CD4-positive, alpha-beta T cell treated with Interleukin-4 for 1 hour (primary cell): Measurements from ENCODE around the gene TPSD1.
"Not testable (repeated sequence)": the region's sequence is repeated elsewhere in the genome, so short reads cannot be mapped to it uniquely, and the experiment has no call there.

ENCODE experiments used
- DNase-seq, 2 donors: peaks; one replicate each; pipeline ENCODE4 v3.0.0-alpha.2; 2020 to 2022

Gene TPSD1

DNA sequence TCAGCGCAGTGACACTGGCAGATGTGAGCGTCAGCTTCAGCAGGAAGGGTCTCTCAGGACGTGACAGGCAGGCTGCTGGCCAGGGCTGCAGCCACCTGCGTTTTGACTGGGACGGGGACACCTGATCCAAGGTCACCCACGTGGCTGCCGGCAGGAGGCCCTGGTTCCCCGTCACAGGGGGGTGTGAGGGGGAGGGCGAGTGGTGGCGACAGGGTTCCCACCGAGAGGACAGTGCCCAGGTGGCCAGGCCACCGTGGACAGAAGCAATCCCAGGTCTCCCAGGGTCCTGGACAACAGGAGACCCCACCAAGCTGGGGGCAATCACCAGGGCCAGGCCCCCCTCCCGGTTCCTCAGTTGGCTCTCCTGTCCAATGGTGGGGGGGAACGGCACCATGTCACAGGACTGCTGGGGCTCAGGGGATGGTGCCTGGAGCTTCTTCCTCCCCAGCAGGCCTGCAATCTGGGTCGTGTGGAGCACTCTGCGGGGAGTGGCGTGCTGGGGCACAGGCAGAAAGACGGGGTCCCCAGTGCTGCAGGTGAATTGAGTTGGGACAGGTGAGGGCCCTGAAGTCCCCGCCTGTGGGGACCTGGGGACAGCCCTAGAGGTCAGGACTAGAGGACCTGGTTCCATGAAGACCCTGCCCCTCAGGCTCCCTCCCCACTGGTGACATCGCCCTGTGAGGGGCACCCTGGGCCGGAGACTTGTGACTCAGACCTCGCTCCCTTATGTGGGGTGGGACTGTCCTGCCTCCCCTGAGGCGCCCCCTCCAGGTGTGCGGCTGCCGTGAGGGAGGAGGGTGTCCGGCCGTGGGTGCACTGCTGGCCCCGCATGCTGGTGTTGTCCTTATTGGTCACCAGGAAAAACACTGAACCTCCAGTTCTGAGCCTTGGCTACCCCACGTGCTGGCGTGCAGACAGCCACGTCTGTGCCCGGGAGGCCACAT, 11.7 kb upstream of the TPSD1 start:
- DNase-seq: not testable (repeated sequence)

GRCh38 chr16:1244881-1245280, 11.0 kb upstream of the TPSD1 start:
- DNase-seq: peak; percentile 2 to 43

DNA sequence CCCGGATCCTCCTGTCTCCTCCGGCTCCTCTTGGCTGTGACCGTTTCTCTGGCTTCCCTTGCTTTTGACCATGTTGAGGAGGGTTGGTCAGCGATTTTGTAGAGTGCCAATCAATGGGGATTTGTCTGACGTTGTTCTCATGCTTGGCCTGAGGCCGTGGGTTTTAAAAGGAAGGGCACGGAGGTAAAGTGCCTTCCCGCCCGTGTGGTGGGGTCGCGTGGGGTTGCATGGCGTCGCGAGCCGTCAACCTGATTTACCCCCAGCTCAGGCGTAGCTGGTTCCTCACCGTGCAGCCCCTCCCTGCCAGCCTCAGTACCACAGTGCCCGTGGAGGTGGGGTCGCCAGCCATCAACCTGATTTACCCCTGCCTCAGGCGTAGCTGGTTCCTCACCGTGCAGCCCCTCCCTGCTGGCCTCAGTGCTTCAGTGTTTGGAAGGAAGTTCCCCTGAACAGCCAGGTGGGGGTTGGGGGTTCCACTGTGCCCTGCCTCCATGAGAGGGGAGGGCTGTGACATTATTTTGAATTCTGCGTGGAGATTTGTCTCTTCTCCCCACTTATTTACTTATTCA, 10.3 kb upstream of the TPSD1 start:
- DNase-seq: no peak

- DNase-seq: not testable (repeated sequence)
Measured at GRCh38 chr16:1247903-1248537, 7.8 kb upstream of the TPSD1 start.

DNA sequence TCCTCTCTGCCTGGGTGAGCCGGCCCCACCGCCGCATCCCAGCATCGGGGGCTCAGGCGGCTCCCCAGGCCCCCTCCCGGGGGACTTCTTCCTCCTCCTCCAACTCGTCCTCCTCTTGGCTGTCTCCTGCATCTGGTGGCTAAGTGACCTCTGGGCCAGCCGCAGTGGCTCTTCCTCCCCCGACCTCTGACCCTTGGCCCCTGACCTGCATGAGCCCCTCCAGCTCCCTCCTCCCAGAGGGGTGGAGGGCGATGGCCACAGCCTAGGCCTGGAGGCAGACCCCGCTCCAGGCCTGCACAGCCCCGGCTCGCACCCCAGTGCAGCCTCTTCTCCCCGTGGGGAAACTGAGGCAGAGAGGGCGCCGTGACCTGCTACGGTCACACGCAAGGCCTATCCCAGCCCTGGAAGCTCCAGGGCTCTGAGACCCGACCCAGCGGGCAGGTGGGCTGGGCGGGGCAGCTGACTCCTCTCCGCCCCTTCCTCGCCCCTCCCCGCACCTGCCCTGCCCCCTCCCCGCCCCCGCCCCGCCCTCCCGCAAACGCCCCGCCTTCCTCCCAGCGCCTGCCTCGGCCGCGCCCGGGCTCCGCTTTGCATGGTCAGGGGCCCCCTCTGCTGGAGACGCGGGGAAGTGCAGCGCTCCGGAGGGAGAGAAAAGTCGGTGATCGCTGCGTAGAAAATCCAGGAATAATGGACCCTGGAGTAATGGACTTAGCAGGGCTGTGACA, 6.7 kb upstream of the TPSD1 start:
- not testable (repeated sequence) for DNase-seq

GRCh38 chr16:1253701-1254364, 2.0 kb upstream of the TPSD1 start:
- not testable (repeated sequence) for DNase-seq

DNA sequence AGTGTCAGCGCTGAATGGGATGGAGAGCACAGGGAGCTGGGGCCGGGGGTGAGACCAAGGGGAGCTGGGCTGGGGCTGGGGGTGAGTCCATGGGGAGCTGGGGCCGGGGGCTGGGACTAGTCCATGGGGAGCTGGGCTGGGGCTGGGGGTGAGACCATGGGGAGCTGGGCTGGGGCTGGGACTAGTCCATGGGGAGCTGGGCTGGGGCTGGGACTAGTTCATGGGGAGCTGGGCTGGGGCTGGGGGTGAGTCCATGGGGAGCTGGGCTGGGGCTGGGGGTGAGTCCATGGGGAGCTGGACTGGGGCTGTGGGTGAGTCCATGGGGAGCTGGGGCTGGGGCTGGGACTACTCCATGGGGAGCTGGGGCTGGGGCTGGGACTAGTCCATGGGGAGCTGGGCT, 1.0 kb upstream of the TPSD1 start:
- DNase-seq: not testable (repeated sequence)

DNA sequence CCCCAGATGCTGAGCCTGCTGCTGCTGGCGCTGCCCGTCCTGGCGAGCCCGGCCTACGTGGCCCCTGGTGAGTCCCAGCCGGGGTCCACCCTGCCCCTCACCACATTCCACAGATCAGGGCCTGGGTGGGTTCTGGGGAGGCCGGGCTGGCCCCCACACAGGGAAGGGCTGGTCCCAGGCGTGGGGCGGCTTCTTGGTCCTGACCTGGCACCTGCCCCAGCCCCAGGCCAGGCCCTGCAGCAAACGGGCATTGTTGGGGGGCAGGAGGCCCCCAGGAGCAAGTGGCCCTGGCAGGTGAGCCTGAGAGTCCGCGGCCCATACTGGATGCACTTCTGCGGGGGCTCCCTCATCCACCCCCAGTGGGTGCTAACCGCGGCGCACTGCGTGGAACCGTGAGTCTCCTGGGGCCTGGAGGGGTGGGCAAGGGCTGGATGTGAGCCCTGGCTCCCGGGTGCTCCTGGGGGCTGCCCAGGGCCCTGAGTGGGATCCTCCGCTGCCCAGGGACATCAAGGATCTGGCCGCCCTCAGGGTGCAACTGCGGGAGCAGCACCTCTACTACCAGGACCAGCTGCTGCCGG, 516 bp downstream of the TPSD1 start:
- DNase-seq: not testable (repeated sequence)

- no peak for DNase-seq
Measured at GRCh38 chr16:1256874-1257322, 1.0 kb downstream of the TPSD1 start.

GRCh38 chr16:1257561-1258224, 1.8 kb downstream of the TPSD1 start:
- DNase-seq: no peak

- no peak for DNase-seq
Measured at GRCh38 chr16:1258225-1258600, 2.3 kb downstream of the TPSD1 start.

- no peak for DNase-seq
Measured at GRCh38 chr16:1258906-1259759, 3.3 kb downstream of the TPSD1 start.

DNA sequence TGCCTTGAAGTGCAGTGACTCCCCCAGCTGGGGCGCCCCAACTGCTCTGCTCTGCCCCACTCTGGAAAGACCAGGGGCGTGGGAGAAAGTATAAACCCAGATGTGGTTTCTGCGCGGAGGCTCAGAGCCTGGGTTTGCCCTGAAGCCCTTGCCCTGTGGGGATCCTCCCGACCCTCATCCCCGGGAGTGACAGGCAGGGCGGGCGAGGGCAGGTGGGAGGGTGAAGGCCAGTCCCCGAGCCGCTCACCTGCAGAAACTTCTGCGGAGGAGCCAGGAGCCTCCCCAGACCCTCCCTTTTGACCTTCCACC, 3.8 kb downstream of the TPSD1 start:
- no peak for DNase-seq

DNA sequence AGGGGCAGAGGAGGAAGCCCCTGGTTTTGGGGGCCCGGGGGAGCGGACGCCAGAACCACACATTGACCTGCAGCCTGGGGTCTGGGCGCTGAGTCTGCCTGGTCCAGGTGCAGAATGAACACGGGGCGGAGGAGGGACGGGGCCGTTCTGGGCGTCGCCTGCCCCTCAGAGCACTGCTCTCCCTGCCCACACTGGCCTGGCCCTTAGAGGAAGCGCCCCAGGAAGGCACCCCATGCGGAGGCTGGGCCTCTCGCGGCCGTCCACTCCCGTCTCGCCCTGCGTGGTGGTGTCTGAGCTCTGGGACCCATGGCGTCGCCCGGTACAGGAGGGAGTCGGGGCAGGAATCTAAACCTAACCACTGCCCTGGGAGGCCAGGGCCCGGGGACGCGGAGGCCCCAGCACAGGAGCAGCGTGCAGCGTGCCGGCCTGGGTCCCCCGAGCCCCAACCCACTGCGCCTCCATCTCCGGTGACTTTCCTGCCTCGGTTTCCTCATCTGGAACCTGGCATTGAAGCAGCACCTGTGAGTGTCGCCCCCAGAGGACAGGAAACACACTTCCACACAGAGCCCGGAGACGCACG, 4.3 kb downstream of the TPSD1 start:
- DNase-seq: no peak

DNA sequence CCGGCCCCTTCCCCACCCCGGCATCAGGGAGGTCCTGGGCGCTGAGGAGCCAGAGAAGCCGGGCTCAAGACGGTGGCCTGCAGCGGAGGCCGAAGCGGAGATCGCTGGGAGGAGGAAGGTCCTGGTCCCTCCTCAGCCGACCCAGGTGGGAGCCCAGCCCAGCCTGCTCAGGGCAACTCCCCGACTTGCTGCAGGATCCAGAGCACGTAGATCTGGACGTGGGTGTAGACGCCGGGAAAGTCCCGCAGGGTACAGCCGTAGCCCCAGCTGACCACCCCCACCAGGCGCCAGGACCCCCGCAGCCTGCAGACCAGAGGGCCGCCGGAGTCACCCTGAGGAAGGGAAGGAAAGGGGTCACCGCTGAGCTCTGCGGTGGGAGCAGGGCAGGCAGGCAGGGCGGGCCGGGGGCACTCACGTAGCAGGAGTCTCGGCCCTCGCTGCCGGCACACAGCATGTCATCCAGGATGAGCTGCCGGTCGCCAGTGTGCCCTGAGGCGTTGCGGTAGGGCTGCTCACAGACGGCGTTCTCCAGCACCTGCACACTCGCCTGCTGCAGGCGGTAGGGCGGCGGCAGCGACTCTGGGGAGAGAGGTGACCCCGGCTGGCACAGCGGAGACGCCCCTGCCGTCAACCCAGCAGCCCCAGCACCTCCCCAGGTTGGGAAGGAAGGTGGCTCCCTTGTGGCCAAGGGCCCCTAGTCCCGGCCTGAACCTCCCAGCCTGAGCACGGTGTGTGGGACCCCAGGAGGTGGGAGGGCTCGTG, 5.4 kb downstream of the TPSD1 start:
- DNase-seq: no peak

GRCh38 chr16:1262210-1262845, 6.5 kb downstream of the TPSD1 start:
- no peak for DNase-seq

DNA sequence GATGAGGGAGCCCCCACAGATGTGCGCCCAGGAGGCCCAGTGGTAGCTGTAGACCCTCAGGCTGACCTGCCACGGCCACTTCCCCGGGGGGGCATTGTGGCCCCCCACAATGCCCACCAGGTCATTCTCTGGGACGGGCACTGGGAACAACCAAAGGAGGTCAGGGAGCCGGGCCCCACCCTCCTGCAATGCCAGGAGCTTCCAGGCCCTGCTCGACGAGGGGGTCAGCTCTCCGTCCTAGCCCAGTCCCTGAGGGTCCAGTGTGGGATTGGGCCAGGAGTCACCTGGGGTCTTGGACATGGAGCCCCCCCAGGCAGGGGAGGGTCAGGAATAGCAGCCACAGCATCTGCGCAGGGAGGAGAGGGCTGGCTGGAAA, 7.0 kb downstream of the TPSD1 start:
- no peak for DNase-seq

DNA sequence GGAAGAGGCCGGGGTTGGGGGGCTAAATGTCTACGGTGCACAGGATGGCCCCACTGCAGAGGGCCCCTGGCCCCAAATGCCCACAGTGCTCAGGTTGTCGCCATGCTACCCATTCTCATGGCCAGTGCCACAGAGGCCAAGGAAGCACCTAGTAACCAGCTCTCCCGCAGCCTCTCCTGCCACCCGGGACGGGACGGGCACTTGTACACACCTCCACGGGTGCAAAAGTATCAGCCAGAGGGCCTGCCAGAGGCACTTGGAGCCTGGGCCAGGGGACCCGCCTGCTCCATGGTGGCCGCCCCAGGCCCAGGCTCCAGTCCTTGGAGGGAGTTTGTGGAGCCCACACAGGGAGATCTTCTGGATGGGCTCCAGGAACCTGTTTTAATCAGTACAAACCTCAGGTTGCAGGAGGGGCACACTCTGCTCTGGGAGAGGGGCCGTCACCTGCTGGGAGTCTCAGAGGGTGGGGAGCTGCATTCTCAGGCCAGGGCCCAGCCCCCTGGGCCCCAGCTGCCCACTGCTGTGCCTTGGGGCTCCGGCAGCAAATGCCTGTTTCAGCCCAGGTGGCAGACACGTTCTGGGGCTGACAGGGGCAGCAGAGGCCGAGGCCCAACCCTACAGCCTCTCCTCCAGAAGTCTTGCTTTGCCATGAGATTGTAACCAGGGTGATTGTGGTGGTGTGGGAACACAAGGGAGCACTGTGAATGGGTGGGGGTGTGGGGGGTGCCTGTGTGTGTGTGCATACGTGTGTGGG, 7.9 kb downstream of the TPSD1 start:
- no peak for DNase-seq
